Stimulated activated CD8-positive, alpha-beta memory T cell treated with anti-CD3 and anti-CD28 coated beads, Interleukin-7, amount 100 ng/mL, for 48 hours (primary cell): ENCODE measurements around the gene GALNT7.

Experiments
- DNase-seq, 2 donors: peaks; one replicate each; pipeline ENCODE4 v3.0.0-alpha.2; 2020; ENCODE audit warnings: low read depth in 1 of 2; ENCODE audit errors: extremely low read depth in 1 of 2

GALNT7 gene

DNA sequence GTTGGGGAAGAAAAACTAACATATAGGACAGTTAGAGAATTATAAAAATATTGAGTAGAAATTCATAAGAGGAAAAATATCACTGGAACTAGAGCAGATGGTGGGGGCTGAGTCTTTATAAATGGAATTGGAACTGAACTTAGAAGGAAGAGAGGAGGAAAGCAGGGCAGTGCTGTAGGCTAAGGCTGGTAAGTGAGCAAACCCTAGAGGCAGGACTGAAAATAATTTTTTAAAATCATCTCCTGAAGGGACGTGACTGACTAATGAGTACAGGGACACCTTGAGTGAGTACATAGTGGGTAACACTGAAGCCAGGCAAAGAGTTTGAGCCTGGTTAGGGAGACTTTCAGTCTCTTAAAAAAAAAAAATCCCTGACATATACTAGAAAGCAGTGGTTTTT lies 63.3 kb downstream of the GALNT7 start:
- DNase-seq = no peak

DNA sequence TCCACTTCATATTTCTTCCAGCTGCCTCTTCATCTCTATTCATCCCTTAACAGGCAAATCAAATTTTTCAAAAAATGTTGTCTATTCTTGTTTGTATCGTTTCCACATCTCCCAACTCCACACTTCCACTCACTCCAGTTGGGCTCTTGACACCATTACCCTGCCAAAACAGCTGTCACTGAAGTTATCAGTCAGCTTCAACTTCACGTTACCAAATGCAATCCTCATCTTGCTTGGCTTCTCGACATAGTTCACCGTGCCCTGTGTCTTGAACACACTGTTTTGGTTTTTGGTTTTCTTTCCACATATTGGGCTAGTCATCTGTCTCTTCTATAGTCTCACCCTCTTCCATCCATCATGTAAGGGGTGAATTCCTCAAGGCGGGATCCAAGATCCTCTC lies 65.2 kb downstream of the GALNT7 start:
- DNase-seq = no peak

DNA sequence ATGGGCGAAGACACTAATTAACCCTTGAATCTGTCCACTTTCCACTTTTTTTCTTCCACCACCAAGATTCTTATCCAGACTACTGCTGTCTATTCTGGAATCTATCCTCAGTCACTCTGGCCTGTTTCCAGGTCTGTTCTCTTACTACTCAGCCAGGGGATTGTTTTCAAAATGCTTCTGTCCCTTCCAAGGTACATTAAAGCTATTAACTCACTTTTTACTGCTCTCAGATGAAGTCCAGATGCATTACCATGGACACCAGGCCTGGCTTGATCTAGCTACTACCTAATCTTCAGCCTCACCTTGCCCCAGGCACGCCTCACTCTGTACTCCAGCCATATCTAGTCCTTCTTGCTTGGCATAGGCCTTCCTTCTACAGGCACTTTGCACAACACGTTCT lies 66.4 kb downstream of the GALNT7 start:
- no peak for DNase-seq

DNA sequence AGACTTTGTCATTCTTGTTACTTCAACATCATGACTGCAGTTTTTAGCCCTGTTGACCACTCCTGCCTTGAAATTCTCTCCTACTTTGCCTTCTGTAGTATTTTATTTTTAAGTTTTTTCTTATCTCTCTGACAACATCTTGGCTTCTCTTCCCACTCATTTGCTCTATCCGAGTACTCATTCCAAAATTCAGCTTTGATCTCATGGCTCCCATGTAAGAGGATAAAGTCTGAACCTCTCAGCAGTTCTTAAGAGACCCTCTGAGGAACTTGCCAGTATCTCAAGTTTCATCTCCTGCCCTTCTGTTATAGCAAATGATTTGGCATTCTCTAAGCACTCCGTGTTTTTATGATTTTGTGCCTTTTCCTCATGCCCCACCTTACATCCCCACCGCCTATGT lies 67.7 kb downstream of the GALNT7 start:
- DNase-seq = no peak

DNA sequence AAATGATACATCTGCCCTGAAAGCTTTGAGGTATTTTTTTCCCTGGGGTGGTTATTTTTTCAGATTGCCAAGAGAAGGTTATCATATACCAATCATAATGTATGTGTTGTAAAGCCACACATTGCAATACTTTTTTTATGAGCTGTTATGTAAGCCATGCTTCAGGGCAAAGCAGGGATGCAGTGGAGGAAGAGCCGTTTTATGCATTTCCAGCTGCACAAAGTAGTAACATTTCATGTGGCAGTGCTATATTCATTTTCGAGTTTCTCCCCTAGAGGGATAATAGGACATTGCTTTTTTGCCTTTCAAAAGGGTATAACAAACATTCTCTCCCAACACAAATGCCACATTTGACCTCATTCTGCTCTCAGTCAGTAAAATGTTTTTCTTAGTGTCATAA lies 68.5 kb downstream of the GALNT7 start:
- no peak for DNase-seq

DNA sequence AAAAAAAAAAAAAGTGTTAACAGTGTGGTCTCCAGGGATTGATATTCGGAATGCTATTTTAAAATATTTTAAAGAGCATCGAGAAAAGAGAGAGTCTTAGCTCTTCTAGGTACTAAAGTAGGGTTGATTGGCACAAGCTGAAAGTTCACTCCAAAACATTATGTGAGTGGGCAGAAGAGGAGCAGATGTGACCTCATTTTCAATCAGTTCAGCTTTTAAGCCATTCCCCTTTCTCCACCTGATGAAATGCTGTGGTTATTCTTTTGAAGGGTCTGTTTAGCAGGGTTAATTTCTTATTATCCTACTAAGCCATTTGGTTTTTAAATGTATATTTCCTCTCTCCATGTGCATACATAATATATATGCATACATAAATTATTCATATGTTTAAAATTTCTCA lies 69.2 kb downstream of the GALNT7 start:
- no peak for DNase-seq

DNA sequence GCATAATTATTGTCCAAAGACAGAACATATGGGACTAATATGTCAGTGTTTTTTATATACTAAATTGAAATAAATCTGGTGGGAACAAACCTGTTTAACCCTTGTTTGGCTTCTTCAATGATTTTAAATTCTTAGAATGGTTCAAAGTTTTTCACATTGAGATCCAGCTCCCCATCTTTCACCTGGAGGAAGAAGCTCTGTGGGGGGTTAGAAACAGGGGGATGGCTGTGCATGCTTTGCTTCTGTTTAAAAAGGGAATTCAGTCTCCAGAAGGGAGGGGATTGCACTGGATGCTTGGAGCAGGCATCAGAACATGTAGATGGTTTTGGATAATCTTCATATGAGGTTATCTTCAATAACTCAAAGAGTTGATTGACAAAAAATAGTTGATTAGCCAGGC lies 72.1 kb downstream of the GALNT7 start:
- DNase-seq = no peak

DNA sequence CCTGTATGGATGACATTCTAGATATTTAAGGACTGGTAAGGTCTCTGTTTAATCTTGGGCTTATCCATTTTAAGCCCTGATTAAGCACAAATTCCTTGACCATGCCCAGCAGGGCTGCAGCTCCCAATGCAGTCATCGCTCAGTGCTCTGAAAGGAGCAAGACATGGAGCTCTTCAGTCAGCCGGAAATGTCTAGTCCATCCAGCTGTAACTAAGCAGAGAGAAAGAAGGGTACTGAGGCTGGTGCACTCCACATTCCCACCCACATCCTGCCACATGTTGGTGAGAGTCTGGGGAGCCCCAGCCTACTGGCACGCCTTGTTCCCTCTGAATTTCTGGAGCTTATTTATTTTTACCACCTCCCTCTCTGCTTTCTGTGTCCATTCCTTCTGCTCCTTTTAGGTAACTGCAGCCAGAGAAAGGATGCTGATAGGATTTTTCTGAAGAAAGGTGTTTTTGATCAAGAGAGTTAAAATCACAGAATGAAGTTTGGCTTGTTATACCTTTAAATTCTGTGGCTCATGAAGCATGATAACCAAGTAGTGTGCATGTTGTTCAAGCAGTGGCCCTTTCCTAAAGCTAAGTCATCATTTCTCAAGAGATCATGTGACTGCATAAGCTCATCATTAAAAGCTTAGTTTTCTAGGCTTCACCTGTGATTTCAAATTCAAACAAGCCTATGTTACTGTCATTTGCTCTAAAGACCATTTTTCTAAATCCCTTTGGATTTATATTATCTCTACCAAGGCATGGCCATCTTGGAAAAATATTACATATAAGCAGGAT lies 74.0 kb downstream of the GALNT7 start:
- DNase-seq = no peak

DNA sequence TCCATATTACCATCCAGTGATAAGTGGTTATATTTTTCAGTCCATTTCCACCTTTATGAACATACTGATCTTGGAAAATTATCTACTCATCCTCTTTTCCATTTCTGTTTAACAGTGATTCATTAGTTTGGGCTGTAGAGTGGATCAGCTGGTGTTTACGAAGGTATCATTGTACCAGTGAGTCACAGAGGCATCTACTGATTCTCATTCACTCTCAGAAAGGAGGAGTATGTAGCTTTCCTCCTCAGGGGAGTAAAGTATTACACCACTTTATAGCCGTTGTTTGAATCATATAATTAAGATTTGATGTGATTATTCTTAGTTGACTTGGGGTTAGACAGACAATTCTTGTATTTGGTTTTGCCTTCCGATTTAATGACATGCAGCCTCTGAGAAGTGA lies 74.7 kb downstream of the GALNT7 start:
- no peak for DNase-seq

DNA sequence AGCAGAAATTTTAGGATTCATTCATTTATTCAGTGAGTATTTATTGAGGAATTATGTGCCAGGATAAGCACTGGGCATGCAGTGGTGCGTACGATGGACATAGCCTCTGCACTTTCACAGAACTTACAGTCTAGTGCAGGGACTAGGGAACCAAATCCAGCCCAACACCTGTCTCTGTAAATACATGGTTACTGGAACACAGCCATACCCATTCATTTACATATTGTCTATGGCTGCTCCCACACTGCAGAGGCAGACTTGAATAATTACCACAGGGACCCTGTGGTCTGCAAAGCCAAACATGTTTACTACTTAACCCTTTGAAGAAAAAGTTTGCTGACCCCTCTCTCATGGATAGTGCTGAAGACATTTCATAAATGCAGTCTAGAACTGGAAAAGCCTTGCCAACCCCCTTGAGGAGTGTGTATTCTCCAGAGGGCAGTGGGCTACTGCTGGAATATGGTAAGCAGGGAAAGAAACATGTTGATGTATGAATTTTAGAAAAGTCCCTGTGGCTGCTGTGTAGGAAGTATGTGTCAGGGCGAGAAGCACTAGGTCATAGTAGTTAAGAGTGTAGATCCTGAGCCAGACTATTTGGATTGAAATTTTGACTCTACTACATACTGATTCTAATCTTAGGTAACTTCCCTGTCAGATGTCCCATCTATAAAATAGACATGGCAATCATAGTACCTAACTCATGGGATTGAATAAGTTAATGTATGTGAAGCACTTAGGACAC lies 75.5 kb downstream of the GALNT7 start:
- DNase-seq = no peak

DNA sequence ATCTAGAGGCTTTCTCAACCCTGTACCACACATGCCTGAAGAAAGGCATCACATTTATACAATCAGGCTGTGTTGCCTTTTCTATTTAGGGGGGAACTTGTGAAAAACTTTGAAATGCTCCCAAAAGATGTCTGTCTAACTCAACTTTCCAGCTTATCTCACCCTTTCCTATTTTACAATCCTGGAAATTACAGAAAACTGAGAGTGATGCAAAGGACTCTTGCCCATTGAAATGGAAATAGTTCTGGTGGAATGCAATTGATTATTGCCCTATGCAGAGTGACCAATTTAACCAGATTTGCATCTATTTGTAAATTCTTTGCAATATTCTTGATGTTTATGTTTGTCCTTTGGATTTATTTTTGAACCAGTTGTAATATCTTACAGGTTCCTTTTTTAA lies 77.3 kb downstream of the GALNT7 start:
- DNase-seq = no peak

DNA sequence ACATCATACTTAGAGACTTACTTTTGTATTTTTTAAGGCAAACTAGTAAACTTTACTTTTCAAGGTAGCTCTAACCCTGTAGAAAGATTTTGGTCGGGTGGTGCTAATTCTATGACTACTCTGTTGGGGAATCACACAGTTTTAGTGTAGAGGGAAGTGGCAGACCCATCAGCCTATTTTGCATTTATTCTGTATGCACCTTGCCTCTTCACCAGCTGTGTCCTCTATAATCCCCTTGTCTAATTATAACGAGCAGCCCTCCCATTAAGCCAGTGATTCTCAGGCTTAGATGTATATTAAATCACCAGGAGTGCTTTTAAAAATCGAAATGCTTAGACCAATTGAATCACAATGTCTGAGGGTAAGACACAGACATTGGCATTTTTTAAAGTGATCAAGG lies 78.1 kb downstream of the GALNT7 start:
- DNase-seq = no peak

DNA sequence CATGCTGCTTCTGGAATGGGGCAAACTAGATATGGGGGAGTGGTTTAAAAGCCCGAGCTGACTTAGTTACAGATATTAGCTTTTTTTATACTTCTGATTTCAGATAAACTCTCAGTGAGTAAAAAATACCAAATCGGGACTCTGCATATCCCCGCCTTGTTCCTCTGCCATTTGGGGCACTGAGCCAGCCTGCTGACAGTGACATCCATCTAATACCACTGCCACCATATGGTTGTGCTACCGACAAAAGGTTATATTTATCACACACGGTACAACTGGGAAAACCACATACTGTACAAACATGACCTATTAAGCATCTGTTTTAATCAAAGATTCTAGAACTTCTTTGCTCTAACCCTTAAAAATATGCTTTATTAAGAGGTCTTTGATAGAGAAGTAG lies 78.7 kb downstream of the GALNT7 start:
- no peak for DNase-seq

DNA sequence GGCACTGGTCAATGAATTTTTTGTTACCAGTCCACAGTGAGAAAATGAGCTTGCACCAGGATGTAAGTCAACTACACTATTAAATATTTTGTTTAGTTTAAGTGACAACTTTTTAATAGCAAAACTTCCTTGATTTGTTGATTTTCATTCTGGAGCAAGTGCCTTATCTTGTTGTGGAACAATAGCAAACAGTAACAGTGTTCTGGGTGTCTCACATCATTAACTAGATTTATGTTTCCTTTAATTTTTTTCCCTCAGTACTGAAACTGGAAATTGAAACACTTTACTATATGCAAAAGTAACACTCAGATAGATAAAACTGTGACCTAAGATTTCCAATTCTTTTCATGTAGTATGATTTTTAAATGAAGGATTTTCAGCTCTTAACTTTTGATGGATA lies 80.1 kb downstream of the GALNT7 start:
- DNase-seq = no peak

DNA sequence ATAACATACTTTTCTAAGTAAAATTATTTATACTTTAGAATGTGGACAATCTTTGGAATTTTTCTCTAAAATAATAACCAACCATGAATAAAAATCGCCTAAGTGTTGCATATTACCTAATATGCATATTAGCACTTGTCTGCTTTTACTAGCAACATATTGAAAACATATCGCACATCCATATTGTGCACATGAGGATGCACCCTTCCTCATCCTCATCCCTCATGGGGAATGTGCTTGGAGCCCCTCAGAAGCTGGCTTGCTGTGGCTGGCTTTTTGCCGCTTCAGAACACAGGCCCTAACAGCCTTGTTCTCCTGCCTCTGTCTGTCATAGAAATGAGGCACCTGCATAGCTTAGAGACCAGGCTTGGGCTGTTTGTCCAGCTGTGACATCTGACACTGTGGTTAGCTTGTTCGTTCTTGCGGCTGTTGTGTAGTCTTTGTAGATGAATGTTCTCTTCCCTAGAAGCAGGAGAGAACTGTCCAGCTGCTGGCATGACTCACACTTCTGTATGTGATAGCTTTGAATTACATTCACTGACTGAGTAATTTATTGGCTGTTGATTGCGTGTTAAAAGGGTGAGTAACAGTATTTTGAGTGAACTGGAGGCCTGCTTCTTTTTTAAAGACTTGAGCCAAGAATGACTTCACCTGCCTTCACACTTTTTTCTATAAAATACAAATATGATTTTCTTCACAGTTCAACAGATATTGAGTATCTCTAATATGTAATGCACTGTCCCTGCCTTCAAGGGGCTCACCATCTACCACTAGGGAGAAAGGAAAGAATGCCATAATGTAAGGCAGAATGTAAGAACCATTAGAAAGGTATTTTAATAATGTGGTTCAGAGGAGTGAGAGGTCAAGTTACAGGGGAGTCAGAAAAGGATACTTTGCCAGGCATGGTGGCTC lies 83.7 kb downstream of the GALNT7 start:
- peak in 1 of 2 donors; percentile 18 for DNase-seq

DNA sequence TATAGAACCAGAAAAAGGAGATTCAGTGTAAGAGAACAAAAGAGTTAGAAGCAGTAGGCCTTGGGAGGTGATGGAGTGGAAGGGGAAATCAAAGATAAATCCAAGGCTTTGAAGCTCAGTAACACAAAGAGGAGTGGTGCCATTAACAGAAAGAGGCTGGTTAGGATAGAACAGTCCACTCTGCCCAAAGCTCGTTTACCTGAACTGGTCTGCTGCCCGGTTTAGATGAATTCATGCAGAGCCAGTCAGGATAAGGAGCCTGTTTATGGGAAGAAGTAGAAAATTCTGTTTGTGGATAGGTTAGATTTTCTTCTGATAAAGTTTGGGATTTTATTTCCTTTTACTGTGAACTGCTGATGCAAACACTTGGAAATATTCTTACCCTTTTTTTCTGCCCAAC lies 85.0 kb downstream of the GALNT7 start:
- no peak for DNase-seq

DNA sequence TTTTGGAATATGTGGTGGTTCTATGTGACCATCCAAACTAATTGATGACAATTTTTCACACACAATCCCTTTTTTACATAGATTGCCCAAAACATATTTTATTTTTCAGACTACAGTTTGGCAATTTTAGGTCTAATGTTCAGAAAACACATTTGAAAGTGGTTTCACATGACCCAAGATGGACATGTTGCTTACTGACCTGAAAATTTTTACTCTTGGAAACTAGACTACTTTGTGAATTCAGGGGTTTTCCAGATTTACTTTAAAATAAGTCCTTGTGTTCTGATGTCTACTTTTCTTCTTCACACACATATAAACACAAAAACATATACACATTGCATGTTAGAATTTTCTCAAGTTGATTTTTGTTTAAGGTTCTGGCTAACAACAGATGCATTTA lies 86.0 kb downstream of the GALNT7 start:
- no peak for DNase-seq

DNA sequence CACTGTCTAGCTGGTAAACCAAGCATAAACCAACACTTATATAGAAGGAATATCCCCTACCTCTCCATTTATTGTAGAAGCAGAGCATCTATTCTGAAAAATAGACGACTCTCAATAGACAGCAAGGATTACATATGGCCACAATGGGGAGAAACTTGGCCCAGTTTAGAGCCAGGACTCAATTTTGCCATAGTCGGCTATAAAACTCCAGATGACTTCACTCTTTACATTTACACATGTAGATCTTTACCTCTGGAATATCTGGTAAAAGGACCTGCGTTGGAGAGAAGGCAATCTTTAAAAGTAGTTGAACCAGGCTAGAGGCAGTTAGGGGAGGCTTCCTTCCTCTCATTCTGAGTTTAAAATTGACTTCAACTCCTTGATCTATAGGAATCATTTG lies 88.2 kb downstream of the GALNT7 start:
- no peak for DNase-seq

DNA sequence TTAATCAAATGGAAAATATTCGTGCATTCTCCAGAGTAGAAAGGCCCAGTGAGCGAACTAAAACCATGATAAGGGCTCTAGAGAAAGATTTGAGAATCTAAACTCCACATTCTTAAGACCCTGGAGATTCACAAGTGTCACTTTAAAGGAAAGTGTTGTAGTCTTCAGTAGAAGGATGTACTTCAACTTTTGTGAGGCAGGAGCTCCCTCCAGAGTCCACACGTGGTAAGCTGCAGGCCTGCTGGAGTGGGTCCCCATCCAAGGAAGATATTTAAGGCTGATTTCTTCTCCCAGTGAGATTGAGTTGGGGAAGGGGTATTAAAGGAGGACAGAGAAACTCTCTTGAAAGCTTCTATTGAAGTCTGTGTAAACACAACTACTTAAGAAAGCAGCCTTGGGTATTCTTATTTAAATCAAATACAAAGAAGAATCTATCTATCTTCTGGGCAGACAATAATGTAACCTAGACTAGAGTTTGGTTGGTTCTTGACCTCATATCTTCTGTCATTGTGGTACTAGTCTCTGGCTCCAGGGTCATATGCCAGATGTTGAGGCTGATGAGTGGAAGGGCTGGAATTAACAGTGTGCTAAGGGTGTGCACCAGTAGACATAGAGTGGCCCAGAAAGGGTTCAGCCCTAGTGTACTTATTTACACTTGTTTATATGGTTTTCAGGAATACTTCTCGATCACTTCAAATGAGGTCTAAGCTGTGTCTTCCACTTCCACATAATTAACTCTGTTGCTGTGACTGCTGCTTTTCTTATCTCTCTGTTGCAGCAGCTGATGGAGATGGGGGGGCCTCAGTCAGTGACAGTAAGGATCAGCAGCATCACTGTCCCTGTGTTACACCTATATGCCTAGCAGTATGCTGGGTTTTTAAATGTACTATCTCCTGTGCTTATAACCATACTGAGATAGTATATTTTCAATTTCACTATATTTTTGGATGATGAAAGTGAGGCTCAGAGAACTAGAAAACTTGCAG lies 89.4 kb downstream of the GALNT7 start:
- peak in 1 of 2 donors; percentile 29 for DNase-seq

DNA sequence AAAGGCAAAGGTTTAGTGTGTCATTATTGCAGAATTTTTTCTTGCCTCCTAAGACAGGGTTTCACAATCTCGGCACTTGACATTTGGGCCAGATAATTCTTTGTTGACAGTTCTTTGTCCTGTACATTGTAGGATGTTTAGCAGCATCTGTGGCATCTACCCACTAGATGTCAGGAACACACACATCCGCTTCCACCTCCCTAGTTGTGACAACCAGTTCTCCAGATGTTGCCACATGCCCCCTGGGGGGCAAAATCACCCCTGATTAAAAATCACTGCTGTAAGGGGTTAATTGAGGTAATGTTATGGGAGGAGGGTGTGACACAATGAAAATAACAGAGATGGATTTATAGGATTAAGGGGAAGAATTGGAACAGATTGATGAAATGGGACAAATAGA lies 90.3 kb downstream of the GALNT7 start:
- no peak for DNase-seq
